SK-N-SH treated with all-trans-retinoic acid at 6 μM for 48 hours (cell line): Measurements from ENCODE around the gene PARP2.

ENCODE experiments used
- ARNTL ChIP-seq: fragments of 450-650 bp; formaldehyde crosslinking; IDR thresholded peaks from 2 replicates; pipeline ENCODE4 v1.5.0; 2020; ENCODE audit warnings: low read depth, mild to moderate bottlenecking, moderate library complexity, borderline replicate concordance
- CSRNP3 ChIP-seq: fragments of 250-450 bp; sonication (Bioruptor Pico); IDR thresholded peaks from 2 replicates; pipeline ENCODE4 v1.5.1; 2021; ENCODE audit warnings: mild to moderate bottlenecking, moderate library complexity
- GLIS3 ChIP-seq: fragments of 250-450 bp; sonication (Bioruptor Pico); IDR thresholded peaks from 2 replicates; pipeline ENCODE4 v1.5.0; 2020; ENCODE audit warnings: mild to moderate bottlenecking, moderate library complexity
- ISL1 ChIP-seq: fragments of 250-450 bp; sonication (Bioruptor Pico); IDR thresholded peaks from 2 replicates; pipeline ENCODE4 v2.1.2; 2022; ENCODE audit warnings: mild to moderate bottlenecking, moderate library complexity
- PATZ1 ChIP-seq: fragments of 250-450 bp; sonication (Bioruptor Pico); IDR thresholded peaks from 2 replicates; pipeline ENCODE4 v1.8.0; 2020; ENCODE audit warnings: mild to moderate bottlenecking, moderate library complexity, borderline replicate concordance
- RARB ChIP-seq: fragments of 250-450 bp; sonication (Bioruptor Pico); IDR thresholded peaks from 2 replicates; pipeline ENCODE4 v1.8.0; 2021; ENCODE audit warnings: mild to moderate bottlenecking, moderate library complexity
- TSHZ2 ChIP-seq: fragments of 250-450 bp; sonication (Bioruptor Pico); IDR thresholded peaks from 2 replicates; pipeline ENCODE4 v1.5.0; 2020; ENCODE audit warnings: mild to moderate bottlenecking, moderate library complexity
- ZC3H10 ChIP-seq: fragments of 250-450 bp; sonication (Bioruptor Pico); IDR thresholded peaks from 2 replicates; pipeline ENCODE4 v1.5.1; 2021; ENCODE audit warnings: mild to moderate bottlenecking, moderate library complexity

- TF ChIP-seq GLIS3 (CRISPR knock-in tag) (no peak), PATZ1 (CRISPR knock-in tag) (no peak), ISL1 (no peak), TSHZ2 (no peak), CSRNP3 (CRISPR knock-in tag) (no peak), RARB (no peak), ZC3H10 (CRISPR knock-in tag) (no peak), ARNTL (CRISPR knock-in tag) (no peak)
Measured at GRCh38 chr14:20306079-20306423, 37.4 kb upstream of the PARP2 start.
